Stomach (tissue), 9 donors: ENCODE measurements around the gene ICAM5. TPM values are rescaled to one million over a fixed set of nuclear protein-coding genes. Genes with fewer than 3 reads are reported as not detected.
A peak's percentile ranks its signal among the peaks of the same experiment; 100 is the strongest.

Experiments
- DNase-seq, 2 donors: peaks; one replicate each; pipeline versions ENCODE4 v3.0.0 to v3.0.0-alpha.2; 2013 to 2019
- H3K27ac ChIP-seq, 5 donors: fragments of 200-600 bp in 4 of 5; sonication (generic) in 4 of 5; one replicate each; pipeline ENCODE4 v1.5.1; 2013 to 2019; ENCODE audit warnings: mild to moderate bottlenecking in 1 of 5, moderate library complexity in 1 of 5
- H3K27me3 ChIP-seq, 3 donors: fragments of 200-600 bp; sonication (generic); one replicate each; pipeline ENCODE4 v1.5.1; 2017 to 2019; ENCODE audit warnings: mixed run types in 1 of 3
- H3K36me3 ChIP-seq, 4 donors: fragments of 200-600 bp; sonication (generic); 1 replicate in 3 of 4; 2 replicates in 1 of 4; pipeline ENCODE4 v1.5.1; 2016 to 2019
- H3K4me1 ChIP-seq, 4 donors: fragments of 200-600 bp; sonication (generic); one replicate each; pipeline ENCODE4 v1.5.1; 2016 to 2019
- H3K4me3 ChIP-seq, 4 donors: fragments of 200-600 bp; sonication (generic) in 3 of 4; one replicate each; pipeline ENCODE4 v1.5.1; 2016 to 2019; ENCODE audit warnings: mild to moderate bottlenecking in 1 of 4
- H3K9me3 ChIP-seq, 4 donors: fragments of 200-600 bp; sonication (generic); one replicate each; pipeline ENCODE4 v1.5.1; 2016 to 2019
- CTCF ChIP-seq, 7 experiments: fragments of 450-650 bp in 4 of 7; fragments of 200-600 bp in 3 of 7; sonication (generic) in 3 of 7; IDR thresholded peaks; one replicate each; pipeline ENCODE4 v1.5.1; 2016 to 2019; ENCODE audit warnings: antibody characterized with exemption in 7 of 7, control low read depth in 2 of 7, mild to moderate bottlenecking in 1 of 7
- EP300 ChIP-seq: sonication (generic); formaldehyde crosslinking; IDR thresholded peaks from one replicate; pipeline ENCODE4 v1.6.1; 2017; ENCODE audit warnings: antibody characterized with exemption
- POLR2A ChIP-seq, 4 donors: fragments of 450-650 bp; IDR thresholded peaks; one replicate each; pipeline ENCODE4 v1.6.1; 2016; ENCODE audit warnings: antibody characterized with exemption in 4 of 4, control low read depth in 2 of 4, mild to moderate bottlenecking in 1 of 4, moderate library complexity in 1 of 4
- POLR2AphosphoS5 ChIP-seq, 3 donors: sonication (generic); formaldehyde crosslinking; IDR thresholded peaks; one replicate each; pipeline ENCODE4 v1.6.1; 2016; ENCODE audit warnings: antibody characterized with exemption in 3 of 3
- WGBS, 5 donors: extraction: QIAGEN DNeasy Blood & Tissue Kit in 3 of 5; methylation state at CpG; one replicate each; pipeline versions ENCODE4 v1.1.5 to v1.1.7; 2013 to 2018; 5-methylcytosine and 5-hydroxymethylcytosine counted together
- intact Hi-C: fragments of 100-400 bp; cut with DNase I; formaldehyde crosslinking; loops from one replicate; pipeline ENCODE4 v1.15.1; 2023; ENCODE audit warnings: low total_unique reads
- polyA plus RNA-seq, 3 donors: library from polyadenylated mRNA; stranded (reverse); fragments of 200-250 nt; gene quantifications; one replicate each; pipeline ENCODE4 v1.2.3, GENCODE V29; 2013
- total RNA-seq, 5 donors: library from RNA; depleted of rRNA; stranded (reverse); fragments of >200 nt; gene quantifications; one replicate each; pipeline versions ENCODE4 v1.1.0 to v1.2.3, GENCODE V29; 2014 to 2016
- donor health status: healthy with polysubstance abuse.
- donor health status: Bipolar disorder and iron deficiency.
- donor health status: healthy.

The ICAM5 gene
- total and polyA plus RNA-seq, 8 donors, result 0.12 to 0.50 (median 0.45) TPM; not detected in 5

DNA sequence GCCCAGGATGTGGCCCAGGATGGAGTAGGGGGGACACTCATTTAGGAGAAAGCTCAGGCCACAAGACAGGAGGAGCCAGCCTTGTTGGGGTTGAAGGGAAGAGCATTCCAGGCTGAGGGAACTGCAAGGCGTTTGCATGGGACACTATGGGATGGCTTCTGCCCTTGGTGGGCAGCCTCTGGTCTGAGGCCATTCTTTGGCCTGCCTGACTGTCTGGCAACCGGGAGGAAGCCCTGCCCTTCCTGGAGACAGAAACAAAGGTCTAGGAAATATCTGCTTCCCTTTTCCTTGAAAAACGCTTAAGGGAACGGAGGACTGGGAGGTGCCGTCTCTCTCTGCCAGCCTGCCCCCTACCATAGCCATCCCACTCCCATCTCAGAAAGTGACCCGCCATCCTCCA is 21.7 kb upstream of the ICAM5 start:
- DNase-seq, result no peak
- WGBS, 5 donors, result 67 to 73% (median 72%) methylated on average over 6 of the region's 6 CpGs
- Histone ChIP-seq H3K9me3 (no peaks in the 10 kb centered on the region), H3K27ac (peak overlapping the region in 3 of 5 donors; percentile 41 to 89 (median 56)), H3K4me3 (no peak overlapping the region), H3K36me3 (no peaks in the 10 kb centered on the region), H3K4me1 (peaks cover 16 to 38% (median 22%) of the 10 kb centered on the region in 4 donors), H3K27me3 (peaks cover 0 to 35% (median 0%) of the 10 kb centered on the region in 3 donors)
- peak in 1 of 3 donors; percentile 12 for TF ChIP-seq POLR2AphosphoS5 (IDR thresholded peaks at IDR 0.05)
- no peak for TF ChIP-seq CTCF (IDR thresholded peaks at IDR 0.05)
- TF ChIP-seq POLR2A (IDR thresholded peaks at IDR 0.05), result no peak
- intact Hi-C loops, result loop anchor here (5.0 kb wide), 1 partner anchor 124 kb away; no protein-coding TSS in a partner anchor

- DNase-seq, result peak; percentile 88 to 93
- Histone ChIP-seq H3K27me3 (peaks cover 0 to 35% (median 0%) of the 10 kb centered on the region in 3 donors), H3K4me3 (peak overlapping the region; percentile 39 to 68 (median 44)), H3K27ac (peak overlapping the region; percentile 67 to 92 (median 85)), H3K9me3 (no peaks in the 10 kb centered on the region), H3K4me1 (peaks cover 16 to 38% (median 27%) of the 10 kb centered on the region in 4 donors), H3K36me3 (peaks cover 0 to 6% (median 2%) of the 10 kb centered on the region in 4 donors)
- intact Hi-C loops, result loop anchor here (5.0 kb wide), 1 partner anchor 123 kb away; no protein-coding TSS in a partner anchor
- TF ChIP-seq POLR2A (IDR thresholded peaks at IDR 0.05), result no peak
- TF ChIP-seq CTCF (IDR thresholded peaks at IDR 0.05), result peak in 5 of 7 experiments; percentile 86 to 92 (median 90)
- TF ChIP-seq POLR2AphosphoS5 (IDR thresholded peaks at IDR 0.05), result peak in 1 of 3 donors; percentile 3
- TF ChIP-seq EP300, result no peak
- 2 to 6% (median 5%) methylated on average over 14 to 59 of the region's 59 CpGs for WGBS, 5 donors
Measured at GRCh38 chr19:10269333-10270179, 20.2 kb upstream of the ICAM5 start.

DNA sequence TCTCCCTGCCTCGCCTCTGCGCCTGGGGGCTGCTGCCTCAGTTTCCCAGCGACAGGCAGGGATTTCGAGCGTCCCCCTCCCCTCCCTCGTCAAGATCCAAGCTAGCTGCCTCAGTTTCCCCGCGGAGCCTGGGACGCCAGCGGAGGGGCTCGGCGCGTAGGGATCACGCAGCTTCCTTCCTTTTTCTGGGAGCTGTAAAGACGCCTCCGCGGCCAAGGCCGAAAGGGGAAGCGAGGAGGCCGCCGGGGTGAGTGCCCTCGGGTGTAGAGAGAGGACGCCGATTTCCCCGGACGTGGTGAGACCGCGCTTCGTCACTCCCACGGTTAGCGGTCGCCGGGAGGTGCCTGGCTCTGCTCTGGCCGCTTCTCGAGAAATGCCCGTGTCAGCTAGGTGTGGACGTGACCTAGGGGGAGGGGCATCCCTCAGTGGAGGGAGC is 19.6 kb upstream of the ICAM5 start:
- peak in 1 of 3 donors; percentile 23 for TF ChIP-seq POLR2AphosphoS5 (IDR thresholded peaks at IDR 0.05)
- no peak for TF ChIP-seq CTCF (IDR thresholded peaks at IDR 0.05)
- peak; percentile 74 to 75 for DNase-seq
- Histone ChIP-seq H3K4me3 (peak overlapping the region; percentile 39 to 68 (median 44)), H3K27ac (peak overlapping the region; percentile 67 to 92 (median 85)), H3K9me3 (no peaks in the 10 kb centered on the region), H3K36me3 (peaks cover 0 to 12% (median 8%) of the 10 kb centered on the region in 4 donors), H3K27me3 (peaks cover 0 to 35% (median 0%) of the 10 kb centered on the region in 3 donors), H3K4me1 (peaks cover 16 to 38% (median 29%) of the 10 kb centered on the region in 4 donors)
- WGBS, 5 donors, result 3 to 10% (median 4%) methylated on average over 18 to 37 of the region's 37 CpGs
- intact Hi-C loops, result no loop called here

- intact Hi-C loops, result no loop called here
- whole genome bisulfite sequencing, 5 donors, result 2 to 4% (median 2%) methylated on average over 31 to 51 of the region's 51 CpGs
Measured at GRCh38 chr19:10270616-10271394, 18.9 kb upstream of the ICAM5 start, which contains the start of gene ICAM1. Gene ICAM1, plus strand, starts transcription at chr19:10271120. Its CDS starts 40 bp downstream, at chr19:10271160.

More at GRCh38 chr19:10270616-10271394, 18.9 kb upstream of the ICAM5 start, which contains the start of gene ICAM1:
- Histone ChIP-seq H3K27ac (peak within 1 kb of the TSS; percentile 67 to 92 (median 85)), H3K27me3 (peaks cover 0 to 35% (median 0%) of the 10 kb centered on the region in 3 donors), H3K9me3 (no peaks in the 10 kb centered on the region), H3K4me1 (peaks cover 16 to 38% (median 29%) of the 10 kb centered on the region in 4 donors), H3K36me3 (peaks cover 0 to 18% (median 12%) of the 10 kb centered on the region in 4 donors), H3K4me3 (peak within 1 kb of the TSS; percentile 39 to 68 (median 44))
- peak; percentile 39 for TF ChIP-seq EP300
- peak; percentile 35 to 88 (median 87) for TF ChIP-seq POLR2AphosphoS5 (IDR thresholded peaks at IDR 0.05)
- no peak for TF ChIP-seq POLR2A (IDR thresholded peaks at IDR 0.05)
- no peak for TF ChIP-seq CTCF (IDR thresholded peaks at IDR 0.05)
- DNase-seq, result peak; percentile 72 to 88
